ENCODE measurements around the gene VPS35L.

DNA sequence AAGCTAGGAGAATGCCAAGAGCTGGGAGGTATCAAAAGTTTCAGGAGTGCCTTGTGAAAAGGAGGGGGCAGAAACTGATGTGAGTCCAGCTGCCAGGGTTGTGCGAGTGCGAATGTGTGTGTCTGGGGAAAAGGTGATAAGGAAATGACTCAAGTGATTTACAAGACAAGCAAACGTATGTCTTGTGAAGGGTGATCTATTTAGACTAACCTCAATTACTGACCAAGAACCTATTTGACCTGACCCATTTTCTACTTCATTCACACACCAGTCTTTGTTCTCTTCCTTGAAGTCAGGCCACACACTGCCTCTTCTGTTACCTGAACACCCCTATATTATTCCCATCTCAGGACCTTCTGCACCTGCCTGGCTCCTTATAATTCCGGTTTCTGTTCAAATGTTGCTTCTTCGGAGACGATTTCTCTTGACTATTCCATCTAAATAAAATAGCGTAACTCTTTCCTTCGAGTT, 34.6 kb upstream of the VPS35L start:
- TF ChIP-seq, protein P1, sequence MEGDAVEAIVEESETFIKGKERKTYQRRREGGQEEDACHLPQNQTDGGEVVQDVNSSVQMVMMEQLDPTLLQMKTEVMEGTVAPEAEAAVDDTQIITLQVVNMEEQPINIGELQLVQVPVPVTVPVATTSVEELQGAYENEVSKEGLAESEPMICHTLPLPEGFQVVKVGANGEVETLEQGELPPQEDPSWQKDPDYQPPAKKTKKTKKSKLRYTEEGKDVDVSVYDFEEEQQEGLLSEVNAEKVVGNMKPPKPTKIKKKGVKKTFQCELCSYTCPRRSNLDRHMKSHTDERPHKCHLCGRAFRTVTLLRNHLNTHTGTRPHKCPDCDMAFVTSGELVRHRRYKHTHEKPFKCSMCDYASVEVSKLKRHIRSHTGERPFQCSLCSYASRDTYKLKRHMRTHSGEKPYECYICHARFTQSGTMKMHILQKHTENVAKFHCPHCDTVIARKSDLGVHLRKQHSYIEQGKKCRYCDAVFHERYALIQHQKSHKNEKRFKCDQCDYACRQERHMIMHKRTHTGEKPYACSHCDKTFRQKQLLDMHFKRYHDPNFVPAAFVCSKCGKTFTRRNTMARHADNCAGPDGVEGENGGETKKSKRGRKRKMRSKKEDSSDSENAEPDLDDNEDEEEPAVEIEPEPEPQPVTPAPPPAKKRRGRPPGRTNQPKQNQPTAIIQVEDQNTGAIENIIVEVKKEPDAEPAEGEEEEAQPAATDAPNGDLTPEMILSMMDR (IDR thresholded peaks at IDR 0.05; ENCODE audit: poor library complexity) = no peak
- TF ChIP-seq EZH2 (IDR thresholded peaks at IDR 0.05; ENCODE audit: borderline replicate concordance) (no peak), EZH2phosphoT487 (IDR thresholded peaks at IDR 0.05; ENCODE audit: low read depth, severe bottlenecking, unreplicated experiment) (no peak)

Measured in hepatocyte (in vitro differentiated cells).